Neural progenitor cell (in vitro differentiated cells): ENCODE measurements around the gene RUVBL2. TPM values are rescaled to one million over a fixed set of nuclear protein-coding genes. Genes with fewer than 3 reads are reported as not detected.

ENCODE experiments used
- DNase-seq: peaks from one replicate; pipeline ENCODE4 v3.0.0-alpha.2; 2016; ENCODE audit warnings: low spot score
- H2AFZ ChIP-seq: fragments of 200-600 bp; sonication (generic); replicated peaks from 2 replicates; pipeline ENCODE4 v1.6.1; 2016; ENCODE audit warnings: antibody characterized with exemption
- H3F3A ChIP-seq: fragments of 200-600 bp; sonication (generic); 2 replicates; pipeline ENCODE4 v1.6.1; 2016; ENCODE audit warnings: antibody characterized with exemption, low read depth
- H3K27ac ChIP-seq: fragments of 200-600 bp; sonication (generic); 2 replicates; pipeline ENCODE4 v1.5.1; 2016; ENCODE audit warnings: mild to moderate bottlenecking
- H3K27me3 ChIP-seq: fragments of 200-600 bp; sonication (generic); 2 replicates; pipeline ENCODE4 v1.6.1; 2016; ENCODE audit warnings: mild to moderate bottlenecking, moderate library complexity
- H3K36me3 ChIP-seq: fragments of 200-600 bp; sonication (generic); 2 replicates; pipeline ENCODE4 v1.5.1; 2016
- H3K4me1 ChIP-seq: fragments of 200-600 bp; sonication (generic); 2 replicates; pipeline ENCODE4 v1.6.1; 2016; ENCODE audit warnings: mixed run types
- H3K4me2 ChIP-seq: fragments of 200-600 bp; sonication (generic); 2 replicates; pipeline ENCODE4 v1.6.1; 2016
- H3K4me3 ChIP-seq: fragments of 200-600 bp; sonication (generic); 2 replicates; pipeline ENCODE4 v1.5.1; 2016
- H3K79me2 ChIP-seq: fragments of 200-600 bp; sonication (generic); 2 replicates; pipeline ENCODE4 v1.6.1; 2016; ENCODE audit warnings: low read depth
- H3K9ac ChIP-seq: fragments of 200-600 bp; sonication (generic); 2 replicates; pipeline ENCODE4 v1.6.1; 2016
- H3K9me3 ChIP-seq: fragments of 200-600 bp; sonication (generic); 2 replicates; pipeline ENCODE4 v1.5.1; 2016; ENCODE audit warnings: low read depth
- H4K20me1 ChIP-seq: fragments of 200-600 bp; sonication (generic); 2 replicates; pipeline ENCODE4 v1.6.1; 2016; ENCODE audit warnings: low read depth
- H3K27ac Mint-ChIP-seq: 3 replicates; pipeline ENCODE4 v1.8.0; 2021; ENCODE audit warnings: mixed read lengths
- H3K27me3 Mint-ChIP-seq: 2 replicates; pipeline ENCODE4 v1.8.0; 2022; ENCODE audit warnings: low read depth, mild to moderate bottlenecking, inconsistent platforms, moderate library complexity, mixed read lengths; ENCODE audit not compliant: insufficient read depth
- H3K36me3 Mint-ChIP-seq: 3 replicates; pipeline ENCODE4 v1.8.0; 2021; ENCODE audit warnings: mixed read lengths
- H3K4me1 Mint-ChIP-seq: 3 replicates; pipeline ENCODE4 v1.8.0; 2021; ENCODE audit warnings: mixed read lengths
- H3K4me3 Mint-ChIP-seq: 3 replicates; pipeline ENCODE4 v1.8.0; 2021; ENCODE audit warnings: mild to moderate bottlenecking, moderate library complexity, mixed read lengths
- H3K9me3 Mint-ChIP-seq: 3 replicates; pipeline ENCODE4 v1.8.0; 2020; ENCODE audit warnings: mixed read lengths
- EZH2 ChIP-seq: fragments of 200-600 bp; sonication (generic); IDR thresholded peaks from 2 replicates; pipeline ENCODE4 v1.6.1; 2017; ENCODE audit warnings: antibody characterized with exemption, mild to moderate bottlenecking, moderate library complexity
- EZH2phosphoT487 ChIP-seq: fragments of 200-600 bp; sonication (generic); IDR thresholded peaks from 2 replicates; pipeline ENCODE4 v1.6.1; 2017; ENCODE audit warnings: antibody characterized with exemption
- total RNA-seq: library from RNA; depleted of rRNA; stranded (reverse); fragments of >200 nt; gene quantifications from 2 replicates; pipeline ENCODE4 v1.2.3, GENCODE V29; 2015; ENCODE audit warnings: low replicate concordance
- TF ChIP-seq, protein P1 (sequence below): fragments of 200-600 bp; sonication (generic); IDR thresholded peaks from 2 replicates; pipeline ENCODE4 v1.5.1; 2017; ENCODE audit warnings: antibody characterized with exemption, mild to moderate bottlenecking

The RUVBL2 gene
- total RNA-seq, 1 donor from 2014 or later = 67.0 TPM

DNA sequence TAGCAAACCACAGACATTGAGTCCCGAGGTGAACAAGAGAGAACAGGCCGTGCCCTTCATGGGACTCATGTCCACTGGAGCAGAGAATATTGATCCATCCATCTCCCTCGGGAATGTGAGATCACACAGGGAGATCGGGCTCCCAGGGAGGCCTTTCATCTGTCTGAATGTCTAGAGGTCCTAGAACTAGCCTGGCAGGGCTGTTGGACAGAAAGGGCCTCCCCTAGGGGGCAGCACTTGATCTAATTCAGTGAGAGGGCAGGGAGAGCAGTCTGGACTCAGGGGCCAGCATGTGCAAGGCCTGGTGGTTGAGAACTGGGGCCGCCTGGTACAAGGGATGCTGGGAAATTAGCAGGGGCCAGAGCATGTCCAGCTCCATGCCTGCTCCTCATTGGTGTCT is 4.3 kb downstream of the RUVBL2 start:
- Histone ChIP-seq H3K9me3 (no peaks in the 10 kb centered on the region), H3K79me2 (peaks cover 56% of the 10 kb centered on the region), H3K4me2 (no peak overlapping the region), H3K27ac (no peak overlapping the region), H3K9ac (no peak overlapping the region), H3K4me3 (no peak overlapping the region), H3K4me1 (peaks cover 11% of the 10 kb centered on the region), H3K36me3 (no peaks in the 10 kb centered on the region), H4K20me1 (peaks cover 23% of the 10 kb centered on the region), H3K27me3 (no peaks in the 10 kb centered on the region), H3F3A (peaks cover 16% of the 10 kb centered on the region), H2AFZ (no peak overlapping the region)
- Mint-ChIP-seq H3K27me3 (peaks cover 4% of the 10 kb centered on the region), H3K36me3 (no peaks in the 10 kb centered on the region), H3K4me3 (no peak overlapping the region), H3K4me1 (peaks cover 25% of the 10 kb centered on the region), H3K27ac (no peak overlapping the region), H3K9me3 (no peaks in the 10 kb centered on the region)
- TF ChIP-seq EZH2 (no peak), EZH2phosphoT487 (no peak)
- TF ChIP-seq, protein P1, sequence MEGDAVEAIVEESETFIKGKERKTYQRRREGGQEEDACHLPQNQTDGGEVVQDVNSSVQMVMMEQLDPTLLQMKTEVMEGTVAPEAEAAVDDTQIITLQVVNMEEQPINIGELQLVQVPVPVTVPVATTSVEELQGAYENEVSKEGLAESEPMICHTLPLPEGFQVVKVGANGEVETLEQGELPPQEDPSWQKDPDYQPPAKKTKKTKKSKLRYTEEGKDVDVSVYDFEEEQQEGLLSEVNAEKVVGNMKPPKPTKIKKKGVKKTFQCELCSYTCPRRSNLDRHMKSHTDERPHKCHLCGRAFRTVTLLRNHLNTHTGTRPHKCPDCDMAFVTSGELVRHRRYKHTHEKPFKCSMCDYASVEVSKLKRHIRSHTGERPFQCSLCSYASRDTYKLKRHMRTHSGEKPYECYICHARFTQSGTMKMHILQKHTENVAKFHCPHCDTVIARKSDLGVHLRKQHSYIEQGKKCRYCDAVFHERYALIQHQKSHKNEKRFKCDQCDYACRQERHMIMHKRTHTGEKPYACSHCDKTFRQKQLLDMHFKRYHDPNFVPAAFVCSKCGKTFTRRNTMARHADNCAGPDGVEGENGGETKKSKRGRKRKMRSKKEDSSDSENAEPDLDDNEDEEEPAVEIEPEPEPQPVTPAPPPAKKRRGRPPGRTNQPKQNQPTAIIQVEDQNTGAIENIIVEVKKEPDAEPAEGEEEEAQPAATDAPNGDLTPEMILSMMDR = peak; percentile 63
- peak; percentile 88 for DNase-seq

DNA sequence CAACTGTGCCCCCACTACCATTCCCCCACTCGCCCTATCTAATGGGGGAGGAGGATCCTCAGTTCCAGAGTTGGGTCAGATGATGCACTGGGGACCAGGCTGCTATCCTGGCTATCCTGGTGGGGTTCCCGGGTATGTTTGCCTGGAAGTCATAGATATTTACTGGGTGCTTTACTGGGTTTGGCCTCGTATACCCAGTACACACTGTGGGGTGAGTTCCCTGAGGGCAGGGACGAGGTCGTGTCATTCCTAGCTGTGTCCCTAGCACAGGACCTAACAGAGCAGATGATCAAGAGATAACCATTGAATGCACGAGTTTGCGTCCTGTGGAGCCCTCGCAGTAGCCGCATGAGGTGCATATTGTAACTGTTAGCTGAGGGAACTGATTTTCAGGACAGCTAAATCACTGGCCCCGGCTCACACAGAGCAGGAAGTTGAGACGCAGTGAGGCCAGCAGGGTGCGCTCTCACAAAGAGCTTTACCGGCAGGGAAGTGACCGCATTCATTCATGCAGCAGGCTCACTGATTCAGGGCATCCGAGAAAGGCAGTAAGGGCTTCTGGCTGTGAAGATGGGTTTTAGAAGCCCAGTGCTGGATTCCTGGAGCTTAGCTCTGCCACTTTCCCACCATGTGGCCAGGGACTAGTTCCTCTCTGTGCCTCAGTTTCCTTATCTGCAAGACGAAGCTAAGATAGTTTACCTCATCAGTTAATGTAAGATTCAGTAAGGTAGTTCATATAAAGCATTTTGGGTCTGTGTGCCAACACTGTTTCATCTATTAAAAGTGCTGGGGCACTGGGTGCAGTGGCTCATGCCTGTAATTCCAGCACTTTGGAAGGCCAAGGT is 6.0 kb downstream of the RUVBL2 start:
- no peaks in the 10 kb centered on the region for H3K9me3 ChIP-seq
- TF ChIP-seq, protein P1 = peak; percentile 87
- no peak for TF ChIP-seq EZH2phosphoT487
- H3K4me1 ChIP-seq = peaks cover 6% of the 10 kb centered on the region
- H3K27ac Mint-ChIP-seq = peak overlapping the region; percentile 74
- H2AFZ ChIP-seq = no peak overlapping the region
- no peak overlapping the region for H3K4me2 ChIP-seq
- H3K4me1 Mint-ChIP-seq = peaks cover 19% of the 10 kb centered on the region
- DNase-seq = peak; percentile 88
- H4K20me1 ChIP-seq = peaks cover 21% of the 10 kb centered on the region
- peaks cover 11% of the 10 kb centered on the region for H3F3A ChIP-seq
- no peak overlapping the region for H3K4me3 Mint-ChIP-seq
- H3K27ac ChIP-seq = no peak overlapping the region
- no peak overlapping the region for H3K9ac ChIP-seq
- H3K36me3 Mint-ChIP-seq = peaks cover 3% of the 10 kb centered on the region
- no peak overlapping the region for H3K4me3 ChIP-seq
- H3K27me3 ChIP-seq = no peaks in the 10 kb centered on the region
- no peaks in the 10 kb centered on the region for H3K9me3 Mint-ChIP-seq
- no peaks in the 10 kb centered on the region for H3K36me3 ChIP-seq
- H3K27me3 Mint-ChIP-seq = peaks cover 4% of the 10 kb centered on the region
- H3K79me2 ChIP-seq = peaks cover 47% of the 10 kb centered on the region

DNA sequence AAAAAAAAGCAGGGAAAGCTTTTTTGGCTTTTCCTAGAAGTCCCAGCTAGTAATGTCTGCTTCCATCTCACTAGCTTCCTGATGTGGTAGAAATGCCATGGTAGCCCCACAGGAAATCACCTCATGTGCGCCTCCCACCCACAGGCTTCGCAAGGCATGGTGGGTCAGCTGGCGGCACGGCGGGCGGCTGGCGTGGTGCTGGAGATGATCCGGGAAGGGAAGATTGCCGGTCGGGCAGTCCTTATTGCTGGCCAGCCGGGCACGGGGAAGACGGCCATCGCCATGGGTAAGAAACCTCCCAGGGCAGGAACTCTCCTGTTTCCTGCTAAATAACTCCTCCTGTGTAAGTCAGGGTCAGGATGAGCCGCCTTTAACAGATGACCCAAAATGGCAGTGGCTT is 10.4 kb downstream of the RUVBL2 start:
- Histone ChIP-seq H2AFZ (no peak overlapping the region), H3K4me2 (no peak overlapping the region), H3K9me3 (no peaks in the 10 kb centered on the region), H3F3A (peaks cover 10% of the 10 kb centered on the region), H3K4me1 (peaks cover 3% of the 10 kb centered on the region), H3K79me2 (peaks cover 10% of the 10 kb centered on the region), H3K4me3 (no peak overlapping the region), H4K20me1 (no peaks in the 10 kb centered on the region), H3K27me3 (no peaks in the 10 kb centered on the region), H3K27ac (no peak overlapping the region), H3K36me3 (no peaks in the 10 kb centered on the region), H3K9ac (no peak overlapping the region)
- TF ChIP-seq, protein P1 = no peak
- no peak for TF ChIP-seq EZH2
- no peak for TF ChIP-seq EZH2phosphoT487
- peaks cover 2% of the 10 kb centered on the region for H3K27me3 Mint-ChIP-seq
- H3K36me3 Mint-ChIP-seq = peaks cover 9% of the 10 kb centered on the region
- H3K4me3 Mint-ChIP-seq = no peak overlapping the region
- no peaks in the 10 kb centered on the region for H3K9me3 Mint-ChIP-seq
- DNase-seq = no peak
- H3K4me1 Mint-ChIP-seq = peaks cover 10% of the 10 kb centered on the region
- H3K27ac Mint-ChIP-seq = no peak overlapping the region
